ENCODE measurements around the gene TSPAN9. TPM values are rescaled to one million over a fixed set of nuclear protein-coding genes. Genes with fewer than 3 reads are reported as not detected.

The TSPAN9 gene
- total RNA-seq, 1 donor from 2014 or later = 5.0 TPM

DNA sequence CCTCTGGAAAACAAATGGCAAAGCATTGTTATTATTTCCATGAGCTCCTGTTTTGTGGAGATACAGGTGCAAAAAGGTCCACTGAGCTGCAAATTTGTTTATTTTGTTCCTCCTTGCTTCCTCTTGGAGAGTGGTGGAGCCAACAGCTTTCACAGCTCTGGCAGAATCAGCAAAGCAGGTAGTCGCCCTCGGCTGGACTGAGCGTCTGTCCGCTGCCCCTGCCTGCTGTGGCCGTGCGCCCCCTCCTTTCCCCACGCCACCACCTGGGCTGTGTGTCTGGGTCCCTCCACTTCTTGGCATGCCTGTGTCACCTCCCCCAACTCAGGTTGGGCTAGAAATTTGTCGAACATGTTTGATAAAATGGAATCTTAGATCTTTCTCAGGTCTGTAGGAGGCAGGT, 188.2 kb downstream of the TSPAN9 start:
- H3K36me3 ChIP-seq (ENCODE audit: control insufficient read depth, insufficient read depth, low read length) = no peaks in the 10 kb centered on the region
- H3K4me3 ChIP-seq (ENCODE audit: low read depth, low read length) = no peak overlapping the region
- DNase-seq (ENCODE audit: low read depth) (no peak), FAIRE-seq (no peak)
- no peaks in the 10 kb centered on the region for H3K27me3 ChIP-seq (ENCODE audit: control insufficient read depth, insufficient read depth, low read length)
- TF ChIP-seq, protein P1, sequence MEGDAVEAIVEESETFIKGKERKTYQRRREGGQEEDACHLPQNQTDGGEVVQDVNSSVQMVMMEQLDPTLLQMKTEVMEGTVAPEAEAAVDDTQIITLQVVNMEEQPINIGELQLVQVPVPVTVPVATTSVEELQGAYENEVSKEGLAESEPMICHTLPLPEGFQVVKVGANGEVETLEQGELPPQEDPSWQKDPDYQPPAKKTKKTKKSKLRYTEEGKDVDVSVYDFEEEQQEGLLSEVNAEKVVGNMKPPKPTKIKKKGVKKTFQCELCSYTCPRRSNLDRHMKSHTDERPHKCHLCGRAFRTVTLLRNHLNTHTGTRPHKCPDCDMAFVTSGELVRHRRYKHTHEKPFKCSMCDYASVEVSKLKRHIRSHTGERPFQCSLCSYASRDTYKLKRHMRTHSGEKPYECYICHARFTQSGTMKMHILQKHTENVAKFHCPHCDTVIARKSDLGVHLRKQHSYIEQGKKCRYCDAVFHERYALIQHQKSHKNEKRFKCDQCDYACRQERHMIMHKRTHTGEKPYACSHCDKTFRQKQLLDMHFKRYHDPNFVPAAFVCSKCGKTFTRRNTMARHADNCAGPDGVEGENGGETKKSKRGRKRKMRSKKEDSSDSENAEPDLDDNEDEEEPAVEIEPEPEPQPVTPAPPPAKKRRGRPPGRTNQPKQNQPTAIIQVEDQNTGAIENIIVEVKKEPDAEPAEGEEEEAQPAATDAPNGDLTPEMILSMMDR (IDR thresholded peaks at IDR 0.05; ENCODE audit: insufficient read depth, low read length, severe bottlenecking) = no peak

DNA sequence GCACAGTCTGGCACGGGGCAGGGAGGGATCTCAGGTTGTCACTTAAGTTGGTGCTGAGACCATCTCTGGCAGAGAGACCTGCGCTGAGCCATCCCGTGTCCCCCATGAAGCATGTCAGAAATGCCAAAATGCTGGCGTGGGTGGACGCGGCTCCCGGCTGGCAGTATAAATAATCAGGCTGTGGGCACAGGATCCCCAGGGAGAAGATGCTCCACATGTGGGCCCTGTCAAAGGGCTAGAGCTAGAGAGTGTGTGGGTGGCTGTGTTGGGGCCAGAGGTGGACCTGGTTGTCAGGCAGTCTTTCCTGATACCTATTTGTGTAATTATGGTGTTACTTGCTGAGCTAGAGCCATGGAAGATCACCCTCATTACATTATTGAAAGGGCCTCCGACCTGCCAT, 189.5 kb downstream of the TSPAN9 start:
- DNase-seq (ENCODE audit: low read depth) (no peak), FAIRE-seq (no peak)
- H3K4me3 ChIP-seq (ENCODE audit: low read depth, low read length) = no peak overlapping the region
- TF ChIP-seq, protein P1 (IDR thresholded peaks at IDR 0.05; ENCODE audit: insufficient read depth, low read length, severe bottlenecking) = no peak
- H3K27me3 ChIP-seq (ENCODE audit: control insufficient read depth, insufficient read depth, low read length) = no peaks in the 10 kb centered on the region
- no peaks in the 10 kb centered on the region for H3K36me3 ChIP-seq (ENCODE audit: control insufficient read depth, insufficient read depth, low read length)

DNA sequence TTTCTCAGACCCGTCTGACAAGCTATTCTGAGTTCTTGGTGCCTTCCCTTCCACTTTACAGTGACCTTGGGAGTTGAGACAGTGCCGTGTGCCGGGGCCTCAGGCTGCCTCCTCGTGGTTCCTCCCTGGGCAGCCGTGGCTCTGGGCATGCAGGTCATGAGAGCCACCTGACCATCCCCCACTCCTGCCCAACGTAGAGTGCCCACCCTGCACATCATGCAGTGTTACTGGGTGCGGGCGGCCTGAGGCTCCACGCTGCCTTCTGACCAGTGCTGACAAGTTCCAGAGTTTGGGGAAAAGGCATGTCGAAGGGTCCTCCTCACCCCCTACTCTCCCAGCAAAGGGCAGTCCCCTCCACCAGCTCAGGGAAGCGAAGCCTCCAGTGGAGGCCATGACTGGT, 190.5 kb downstream of the TSPAN9 start:
- H3K36me3 ChIP-seq (ENCODE audit: control insufficient read depth, insufficient read depth, low read length) = no peaks in the 10 kb centered on the region
- TF ChIP-seq, protein P1 (IDR thresholded peaks at IDR 0.05; ENCODE audit: insufficient read depth, low read length, severe bottlenecking) = no peak
- no peak for DNase-seq (ENCODE audit: low read depth)
- no peak overlapping the region for H3K4me3 ChIP-seq (ENCODE audit: low read depth, low read length)
- no peaks in the 10 kb centered on the region for H3K27me3 ChIP-seq (ENCODE audit: control insufficient read depth, insufficient read depth, low read length)
- no peak for FAIRE-seq

DNA sequence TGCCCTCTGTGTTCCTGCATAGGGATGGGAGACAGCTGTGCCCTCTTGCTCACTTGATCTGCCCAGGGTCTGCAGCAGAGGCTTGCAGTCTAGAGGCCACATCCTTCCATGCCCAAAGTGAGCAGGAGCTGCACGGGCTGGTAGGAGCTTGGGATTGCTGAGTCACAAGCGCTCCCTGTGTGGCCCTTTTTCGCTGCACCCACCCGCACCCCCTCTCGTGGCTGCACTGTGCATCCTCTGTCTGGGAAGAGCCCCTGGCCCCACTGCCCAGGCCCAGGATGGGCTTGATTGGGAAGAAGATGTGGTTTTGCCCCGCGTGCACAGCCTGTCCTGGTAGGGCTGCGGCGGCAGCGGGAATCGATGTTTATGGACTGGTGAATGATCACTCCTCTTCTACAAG, 192.4 kb downstream of the TSPAN9 start:
- H3K4me3 ChIP-seq (ENCODE audit: low read depth, low read length) = no peak overlapping the region
- no peaks in the 10 kb centered on the region for H3K36me3 ChIP-seq (ENCODE audit: control insufficient read depth, insufficient read depth, low read length)
- FAIRE-seq = no peak
- TF ChIP-seq, protein P1 (IDR thresholded peaks at IDR 0.05; ENCODE audit: insufficient read depth, low read length, severe bottlenecking) = no peak
- no peak for DNase-seq (ENCODE audit: low read depth)
- no peaks in the 10 kb centered on the region for H3K27me3 ChIP-seq (ENCODE audit: control insufficient read depth, insufficient read depth, low read length)

DNA sequence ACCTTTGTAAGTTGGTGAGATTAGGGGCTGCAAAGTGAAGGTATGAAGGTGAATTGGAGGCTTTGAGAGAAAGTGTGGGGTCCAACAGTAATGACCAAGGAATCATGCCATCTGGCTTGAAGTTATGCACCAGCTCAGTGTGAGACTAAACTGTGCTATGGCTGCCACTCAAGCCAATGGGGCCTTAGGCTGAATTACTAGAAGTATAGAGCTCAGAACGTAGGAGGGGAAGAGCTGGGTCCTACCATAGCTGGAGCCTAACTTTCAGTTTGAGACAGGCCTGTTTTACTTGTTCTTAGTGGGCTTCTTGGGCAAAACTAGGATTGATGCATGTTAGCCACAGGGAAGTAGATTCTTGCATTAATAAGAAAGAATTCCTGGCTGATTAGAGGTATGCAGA, 194.0 kb downstream of the TSPAN9 start:
- no peaks in the 10 kb centered on the region for H3K36me3 ChIP-seq (ENCODE audit: control insufficient read depth, insufficient read depth, low read length)
- TF ChIP-seq, protein P1 (IDR thresholded peaks at IDR 0.05; ENCODE audit: insufficient read depth, low read length, severe bottlenecking) = no peak
- no peak overlapping the region for H3K4me3 ChIP-seq (ENCODE audit: low read depth, low read length)
- no peaks in the 10 kb centered on the region for H3K27me3 ChIP-seq (ENCODE audit: control insufficient read depth, insufficient read depth, low read length)
- FAIRE-seq (no peak), DNase-seq (ENCODE audit: low read depth) (no peak)

DNA sequence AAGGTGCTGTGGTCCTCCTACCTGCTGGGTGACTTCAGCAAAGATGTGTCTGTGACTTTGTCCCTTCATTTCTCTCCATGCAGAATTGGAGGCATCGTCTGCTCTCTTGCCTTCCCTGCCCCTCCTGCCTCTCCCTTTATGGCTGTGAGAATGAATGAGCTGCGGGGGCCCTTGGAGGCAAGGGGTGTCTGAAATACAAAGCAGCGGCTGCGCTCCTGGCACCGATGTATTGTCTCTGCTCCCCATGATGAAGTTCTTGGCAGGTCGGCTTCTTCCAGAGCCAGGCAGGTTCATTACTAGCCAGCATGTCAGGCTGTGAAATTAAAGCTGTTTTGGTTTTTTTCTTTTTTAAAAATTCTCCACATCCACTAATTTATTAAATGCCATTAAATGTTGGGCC, 194.5 kb downstream of the TSPAN9 start:
- Histone ChIP-seq H3K4me3 (ENCODE audit: low read depth, low read length) (no peak overlapping the region), H3K27me3 (ENCODE audit: control insufficient read depth, insufficient read depth, low read length) (no peaks in the 10 kb centered on the region), H3K36me3 (ENCODE audit: control insufficient read depth, insufficient read depth, low read length) (no peaks in the 10 kb centered on the region)
- DNase-seq (ENCODE audit: low read depth) (no peak), FAIRE-seq (no peak)
- TF ChIP-seq, protein P1 (IDR thresholded peaks at IDR 0.05; ENCODE audit: insufficient read depth, low read length, severe bottlenecking) = no peak
